ENCODE data around the gene TMPRSS3.

TMPRSS3 gene

DNA sequence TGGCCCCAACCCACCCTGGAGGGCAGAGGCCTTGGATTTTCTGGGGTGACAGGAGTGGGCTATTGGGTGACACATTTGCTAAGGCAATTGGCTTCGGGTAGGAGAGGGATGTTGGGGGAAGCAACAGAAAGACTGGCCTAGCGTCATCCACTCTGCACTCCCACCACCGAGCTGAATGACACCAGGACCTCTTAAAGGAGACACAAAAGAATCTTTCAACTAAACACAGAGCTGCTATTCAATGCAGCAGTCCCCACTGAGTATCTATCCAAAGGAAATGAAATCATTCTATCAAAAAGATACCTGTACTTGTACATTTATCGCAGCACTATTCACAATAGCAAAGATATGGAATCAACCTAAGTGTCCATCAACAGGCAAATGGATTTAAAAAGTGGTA, 51.2 kb downstream of the TMPRSS3 start:
- Histone ChIP-seq H3K36me3 (ENCODE audit: insufficient read depth, low read length) (no peaks in the 10 kb centered on the region), H3K9me3 (ENCODE audit: low read length) (no peaks in the 10 kb centered on the region), H3K4me3 (ENCODE audit: low read depth in 1 of 2, low read length in 2 of 2) (no peak overlapping the region), H3K27me3 (ENCODE audit: control insufficient read depth in 1 of 2, insufficient read depth in 2 of 2, low read length in 2 of 2) (no peaks in the 10 kb centered on the region), H3K4me1 (ENCODE audit: insufficient read depth, low read length) (no peaks in the 10 kb centered on the region), H3K27ac (ENCODE audit: low read depth, low read length) (no peak overlapping the region), H3K9ac (ENCODE audit: low read length) (no peak overlapping the region)

DNA sequence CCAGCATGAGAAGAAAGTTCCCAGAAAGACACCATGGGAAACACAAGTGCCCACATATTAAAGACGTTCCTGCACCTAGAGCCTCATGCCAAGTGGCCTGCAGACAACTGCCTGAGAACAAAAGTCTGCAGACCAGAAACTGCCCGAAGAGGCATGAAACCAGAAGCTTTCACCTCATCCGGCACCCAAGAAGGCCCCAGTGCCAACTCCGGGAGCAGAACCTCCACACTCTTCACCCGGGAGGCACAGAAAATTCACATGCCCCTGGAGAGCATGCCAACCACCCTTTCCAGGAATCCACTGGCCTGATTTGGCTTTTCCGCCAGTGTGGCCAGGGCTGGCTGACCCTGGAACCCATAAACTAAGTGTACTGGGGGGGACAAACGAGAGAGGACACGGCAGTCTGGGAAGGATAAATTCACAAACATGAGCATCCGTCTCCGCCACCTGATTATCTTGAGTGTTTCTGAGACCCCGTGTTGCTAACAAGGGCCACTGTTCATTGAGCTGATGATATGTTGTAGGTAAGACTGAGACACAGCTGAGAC, 51.8 kb downstream of the TMPRSS3 start:
- Histone ChIP-seq H3K27me3 (ENCODE audit: control insufficient read depth in 1 of 2, insufficient read depth in 2 of 2, low read length in 2 of 2) (no peaks in the 10 kb centered on the region), H3K27ac (ENCODE audit: low read depth, low read length) (no peak overlapping the region), H3K4me1 (ENCODE audit: insufficient read depth, low read length) (no peaks in the 10 kb centered on the region), H3K36me3 (ENCODE audit: insufficient read depth, low read length) (no peaks in the 10 kb centered on the region), H3K9me3 (ENCODE audit: low read length) (no peaks in the 10 kb centered on the region), H3K9ac (ENCODE audit: low read length) (no peak overlapping the region), H3K4me3 (ENCODE audit: low read depth in 1 of 2, low read length in 2 of 2) (no peak overlapping the region)

DNA sequence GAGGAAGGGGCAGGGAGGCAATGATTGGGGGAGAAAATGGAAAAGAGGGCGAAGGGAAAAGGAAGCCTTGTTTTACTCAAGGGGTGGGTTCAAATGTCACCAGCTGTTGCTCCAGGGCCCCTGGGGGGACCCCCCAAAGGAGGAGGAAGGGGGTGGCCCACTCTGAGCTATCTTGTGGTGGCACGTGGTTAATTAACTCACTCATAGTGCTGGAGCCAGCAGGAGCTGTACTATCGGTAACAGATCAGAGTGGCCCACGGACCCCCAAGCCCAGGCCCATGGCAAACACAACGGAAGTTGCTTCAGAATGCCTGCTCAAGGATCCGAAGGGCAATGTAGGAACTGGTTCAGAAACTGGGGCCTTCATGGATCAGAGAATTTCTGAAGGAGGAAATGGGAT, 52.3 kb downstream of the TMPRSS3 start:
- Histone ChIP-seq H3K9me3 (ENCODE audit: low read length) (no peaks in the 10 kb centered on the region), H3K9ac (ENCODE audit: low read length) (no peak overlapping the region), H3K27me3 (ENCODE audit: control insufficient read depth in 1 of 2, insufficient read depth in 2 of 2, low read length in 2 of 2) (no peaks in the 10 kb centered on the region), H3K4me3 (ENCODE audit: low read depth in 1 of 2, low read length in 2 of 2) (no peak overlapping the region), H3K4me1 (ENCODE audit: insufficient read depth, low read length) (no peaks in the 10 kb centered on the region), H3K27ac (ENCODE audit: low read depth, low read length) (no peak overlapping the region), H3K36me3 (ENCODE audit: insufficient read depth, low read length) (no peaks in the 10 kb centered on the region)

DNA sequence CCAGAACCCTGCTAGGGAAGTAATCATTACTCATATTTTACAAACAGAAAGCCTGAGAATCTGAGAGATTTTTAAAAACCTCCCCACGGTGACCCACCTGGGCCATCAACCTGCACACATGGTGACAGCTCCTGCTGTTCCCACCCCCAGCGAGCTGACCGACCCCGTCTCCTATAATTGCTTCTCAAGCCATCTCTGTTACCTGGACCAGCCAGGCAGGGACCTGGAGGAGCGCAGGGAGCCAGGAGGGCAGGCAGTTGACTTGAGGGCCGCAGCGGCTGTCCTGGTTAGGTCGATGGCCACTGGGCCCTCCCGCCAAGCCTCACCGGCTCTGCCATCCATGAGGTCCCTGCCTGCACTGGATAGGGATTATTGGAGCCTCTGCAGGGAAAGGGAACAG, 52.8 kb downstream of the TMPRSS3 start:
- H3K4me3 ChIP-seq (ENCODE audit: low read depth in 1 of 2, low read length in 2 of 2) = no peak overlapping the region
- H3K9ac ChIP-seq (ENCODE audit: low read length) = no peak overlapping the region
- no peak overlapping the region for H3K27ac ChIP-seq (ENCODE audit: low read depth, low read length)
- no peaks in the 10 kb centered on the region for H3K9me3 ChIP-seq (ENCODE audit: low read length)
- H3K36me3 ChIP-seq (ENCODE audit: insufficient read depth, low read length) = no peaks in the 10 kb centered on the region
- H3K27me3 ChIP-seq (ENCODE audit: control insufficient read depth in 1 of 2, insufficient read depth in 2 of 2, low read length in 2 of 2) = no peaks in the 10 kb centered on the region
- no peaks in the 10 kb centered on the region for H3K4me1 ChIP-seq (ENCODE audit: insufficient read depth, low read length)

DNA sequence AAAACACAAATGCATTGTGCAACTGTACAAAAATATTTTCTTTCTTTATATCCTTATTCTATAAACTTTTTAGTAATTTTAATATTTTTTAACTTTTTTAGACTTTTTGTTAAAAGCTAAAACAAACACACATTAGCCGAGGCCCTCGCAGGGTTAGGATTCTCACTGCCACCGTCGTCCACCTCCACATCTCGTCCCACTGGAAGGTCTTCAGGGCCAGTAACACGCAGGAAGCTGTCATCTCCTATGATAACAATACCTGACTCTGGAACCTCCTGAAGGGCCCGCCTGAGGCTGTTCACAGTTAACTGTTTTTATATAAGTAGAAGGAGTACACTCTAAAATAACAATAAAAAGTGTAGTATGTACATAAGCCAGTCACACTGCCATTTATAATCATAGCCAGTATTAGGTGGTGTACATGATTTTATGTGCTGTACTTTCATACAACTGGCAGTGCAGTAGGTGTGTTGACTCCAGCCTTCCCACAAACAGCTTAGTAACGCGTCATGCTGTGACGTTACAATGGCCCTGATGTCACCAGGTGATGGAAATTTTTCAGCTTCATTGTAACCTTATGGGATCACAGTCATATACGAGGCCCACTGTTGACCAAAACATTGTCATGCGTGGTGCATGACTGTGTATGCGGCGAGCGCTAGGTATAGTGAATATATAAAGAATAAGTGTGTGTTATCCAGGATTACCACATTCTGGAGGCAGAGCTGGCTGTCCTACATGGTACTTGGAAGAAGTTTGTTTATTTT, 53.9 kb downstream of the TMPRSS3 start:
- no peaks in the 10 kb centered on the region for H3K36me3 ChIP-seq (ENCODE audit: insufficient read depth, low read length)
- H3K9ac ChIP-seq (ENCODE audit: low read length) = no peak overlapping the region
- no peaks in the 10 kb centered on the region for H3K4me1 ChIP-seq (ENCODE audit: insufficient read depth, low read length)
- H3K27me3 ChIP-seq (ENCODE audit: control insufficient read depth in 1 of 2, insufficient read depth in 2 of 2, low read length in 2 of 2) = no peaks in the 10 kb centered on the region
- no peak overlapping the region for H3K27ac ChIP-seq (ENCODE audit: low read depth, low read length)
- H3K9me3 ChIP-seq (ENCODE audit: low read length) = no peaks in the 10 kb centered on the region
- no peak overlapping the region for H3K4me3 ChIP-seq (ENCODE audit: low read depth in 1 of 2, low read length in 2 of 2)

DNA sequence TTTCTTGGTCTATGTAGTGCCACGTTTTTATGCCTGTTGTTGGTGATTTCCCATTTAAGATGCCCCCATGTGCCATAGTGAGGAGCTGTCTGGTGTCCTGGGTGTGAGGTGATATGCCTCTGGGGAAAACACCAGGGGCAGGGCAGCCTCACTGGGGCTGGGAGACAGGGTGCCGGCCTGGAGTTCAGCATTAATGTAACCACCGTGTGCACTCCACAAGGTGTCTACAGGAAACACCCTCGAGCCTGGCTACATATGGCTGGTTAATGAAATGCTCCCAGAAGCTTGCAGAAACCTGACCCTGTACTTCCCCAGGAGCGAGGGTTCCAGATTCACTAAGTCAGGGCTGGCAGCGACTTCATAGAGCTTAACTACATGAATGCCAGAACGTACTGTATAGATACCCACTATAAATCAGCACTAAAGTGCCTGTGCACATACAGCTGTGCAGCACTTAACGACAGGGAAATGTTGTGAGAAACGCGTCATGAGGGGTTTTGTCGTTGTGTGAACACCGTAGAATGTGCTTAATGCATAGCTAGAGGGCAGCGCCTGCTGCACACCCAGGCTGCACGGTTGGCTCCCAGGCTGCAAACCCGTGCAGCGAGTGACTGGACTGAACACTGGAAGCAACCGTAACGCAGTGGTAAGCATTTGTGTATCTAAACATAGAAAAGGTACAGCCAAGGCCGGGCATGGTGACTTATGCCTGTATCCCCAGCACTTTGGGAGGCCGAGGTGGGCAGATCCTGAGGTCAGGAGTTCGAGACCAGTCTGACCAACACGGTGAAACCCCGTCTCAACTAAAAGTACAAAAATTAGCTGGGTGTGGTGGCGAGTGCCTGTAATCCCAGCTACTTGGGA, 55.4 kb downstream of the TMPRSS3 start:
- Histone ChIP-seq H3K27ac (ENCODE audit: low read depth, low read length) (no peak overlapping the region), H3K27me3 (ENCODE audit: control insufficient read depth in 1 of 2, insufficient read depth in 2 of 2, low read length in 2 of 2) (no peaks in the 10 kb centered on the region), H3K36me3 (ENCODE audit: insufficient read depth, low read length) (no peaks in the 10 kb centered on the region), H3K9me3 (ENCODE audit: low read length) (no peaks in the 10 kb centered on the region), H3K4me1 (ENCODE audit: insufficient read depth, low read length) (no peaks in the 10 kb centered on the region), H3K4me3 (ENCODE audit: low read depth in 1 of 2, low read length in 2 of 2) (no peak overlapping the region), H3K9ac (ENCODE audit: low read length) (no peak overlapping the region)

DNA sequence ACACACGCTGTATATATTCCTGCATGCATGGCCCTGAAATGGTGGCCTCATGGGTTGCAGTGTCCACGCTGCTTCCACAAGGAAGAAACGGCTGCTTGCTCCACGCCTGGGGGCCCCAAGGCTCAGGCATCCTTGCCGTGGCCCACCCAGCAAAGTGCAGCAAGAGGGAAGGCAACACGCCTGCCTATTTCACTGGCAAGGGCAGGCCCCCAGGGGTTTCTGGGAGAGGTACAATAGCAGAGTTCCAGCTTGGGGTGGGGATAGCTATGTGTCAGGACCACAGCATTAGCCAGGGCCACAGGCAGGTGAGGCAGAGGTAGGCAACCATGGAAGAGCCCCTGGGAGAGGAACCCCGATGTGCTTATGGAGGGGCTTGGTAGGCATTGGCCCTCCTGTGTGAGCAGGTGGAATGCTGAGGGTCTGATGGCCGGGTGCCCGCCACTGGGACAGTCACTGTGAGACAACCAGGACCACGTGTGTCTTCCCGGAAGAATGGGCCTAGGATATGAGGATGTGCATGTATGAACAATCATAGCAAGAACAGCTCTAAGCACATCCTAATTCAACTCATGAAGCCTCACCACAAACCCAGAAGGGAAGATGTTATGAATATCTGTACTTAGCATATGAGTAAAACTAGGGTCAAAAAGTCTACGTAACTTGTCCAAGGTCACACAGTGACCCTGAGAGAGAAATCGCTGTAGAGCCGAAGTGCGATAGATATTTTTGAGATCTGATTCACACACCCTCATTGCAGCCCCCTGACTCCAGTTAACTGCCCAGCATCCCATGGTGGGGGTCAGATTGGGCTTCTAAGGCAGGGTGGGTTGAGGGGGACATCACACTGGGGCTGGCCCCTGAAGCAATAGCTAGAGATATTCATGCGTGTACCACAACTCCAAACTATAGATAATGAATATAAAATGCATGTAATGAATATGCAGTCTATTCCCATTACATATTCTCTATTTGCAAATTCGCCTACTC, 56.8 kb downstream of the TMPRSS3 start:
- Histone ChIP-seq H3K27me3 (ENCODE audit: control insufficient read depth in 1 of 2, insufficient read depth in 2 of 2, low read length in 2 of 2) (peaks cover 4 to 8% of the 10 kb centered on the region in 2 donors), H3K9me3 (ENCODE audit: low read length) (no peaks in the 10 kb centered on the region), H3K4me1 (ENCODE audit: insufficient read depth, low read length) (no peaks in the 10 kb centered on the region), H3K36me3 (ENCODE audit: insufficient read depth, low read length) (no peaks in the 10 kb centered on the region), H3K4me3 (ENCODE audit: low read depth in 1 of 2, low read length in 2 of 2) (no peak overlapping the region), H3K27ac (ENCODE audit: low read depth, low read length) (no peak overlapping the region), H3K9ac (ENCODE audit: low read length) (no peak overlapping the region)

DNA sequence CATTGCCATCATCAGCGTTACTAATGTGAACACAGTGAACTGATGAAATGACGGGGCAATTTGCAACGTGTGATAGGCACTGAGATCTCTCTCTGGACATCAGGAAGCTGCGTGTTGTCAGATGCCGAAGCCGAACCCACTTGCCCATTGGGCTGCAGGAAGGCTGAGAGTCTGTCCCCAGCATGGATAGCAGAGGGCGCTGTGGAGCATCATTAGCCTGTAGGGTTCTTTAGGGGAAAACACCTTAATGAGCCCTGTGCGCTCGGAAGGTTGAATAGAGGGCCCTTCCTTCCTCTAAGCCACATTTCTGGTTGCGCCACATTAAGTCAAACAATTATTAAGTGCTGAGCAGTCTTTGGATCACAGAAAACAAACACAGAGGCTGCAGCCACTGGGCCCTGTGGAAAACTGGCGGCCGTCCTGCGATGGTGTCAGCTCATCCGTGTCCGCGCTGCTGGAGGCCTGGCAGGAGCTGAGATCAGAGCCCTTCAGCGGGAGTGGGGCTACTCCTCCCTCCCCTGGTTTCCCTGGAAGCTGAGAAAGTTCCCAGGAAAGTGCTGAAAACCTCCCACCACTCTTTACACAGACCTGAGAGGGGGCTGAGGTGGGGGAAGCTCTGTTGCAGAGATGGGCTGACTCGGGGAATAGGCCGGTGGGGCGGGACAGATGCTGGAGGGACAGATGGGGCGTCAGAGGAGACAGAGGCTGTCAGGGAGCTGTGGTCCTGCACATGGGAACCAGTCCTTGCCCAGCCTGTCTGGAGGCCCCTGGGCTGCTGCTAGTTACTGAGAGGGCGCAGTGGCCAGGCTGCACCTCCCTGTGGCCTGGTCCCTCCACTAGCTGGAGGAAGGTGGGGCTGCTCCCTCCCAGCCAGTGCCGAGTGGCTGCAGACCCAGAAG, 57.8 kb downstream of the TMPRSS3 start:
- no peaks in the 10 kb centered on the region for H3K9me3 ChIP-seq (ENCODE audit: low read length)
- H3K36me3 ChIP-seq (ENCODE audit: insufficient read depth, low read length) = no peaks in the 10 kb centered on the region
- H3K27me3 ChIP-seq (ENCODE audit: control insufficient read depth in 1 of 2, insufficient read depth in 2 of 2, low read length in 2 of 2) = peaks cover 5 to 8% of the 10 kb centered on the region in 2 donors
- H3K27ac ChIP-seq (ENCODE audit: low read depth, low read length) = no peak overlapping the region
- H3K4me1 ChIP-seq (ENCODE audit: insufficient read depth, low read length) = no peaks in the 10 kb centered on the region
- no peak overlapping the region for H3K9ac ChIP-seq (ENCODE audit: low read length)
- no peak overlapping the region for H3K4me3 ChIP-seq (ENCODE audit: low read depth in 1 of 2, low read length in 2 of 2)

DNA sequence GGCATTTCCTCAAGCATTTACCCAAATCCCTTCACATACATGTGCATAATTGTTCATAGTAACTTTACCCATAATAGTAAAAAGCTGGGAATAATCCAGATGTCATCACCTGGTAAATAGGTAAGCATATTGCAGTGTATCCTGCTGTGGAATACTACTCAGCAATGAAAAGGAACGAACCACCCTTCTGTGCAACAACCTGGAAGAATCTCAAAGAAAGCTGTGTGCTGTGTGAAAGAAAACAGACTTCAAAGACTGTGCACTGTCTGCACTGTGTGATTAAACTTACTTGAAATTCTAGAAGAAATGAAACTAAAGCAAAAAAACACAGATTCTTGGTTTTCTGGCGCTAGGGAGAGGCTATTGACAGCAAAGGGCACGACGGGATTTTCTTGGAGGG, 58.6 kb downstream of the TMPRSS3 start:
- H3K27me3 ChIP-seq (ENCODE audit: control insufficient read depth in 1 of 2, insufficient read depth in 2 of 2, low read length in 2 of 2) = peaks cover 5 to 8% of the 10 kb centered on the region in 2 donors
- no peaks in the 10 kb centered on the region for H3K36me3 ChIP-seq (ENCODE audit: insufficient read depth, low read length)
- H3K4me3 ChIP-seq (ENCODE audit: low read depth in 1 of 2, low read length in 2 of 2) = no peak overlapping the region
- H3K4me1 ChIP-seq (ENCODE audit: insufficient read depth, low read length) = no peaks in the 10 kb centered on the region
- H3K9ac ChIP-seq (ENCODE audit: low read length) = no peak overlapping the region
- H3K27ac ChIP-seq (ENCODE audit: low read depth, low read length) = no peak overlapping the region
- H3K9me3 ChIP-seq (ENCODE audit: low read length) = no peaks in the 10 kb centered on the region

DNA sequence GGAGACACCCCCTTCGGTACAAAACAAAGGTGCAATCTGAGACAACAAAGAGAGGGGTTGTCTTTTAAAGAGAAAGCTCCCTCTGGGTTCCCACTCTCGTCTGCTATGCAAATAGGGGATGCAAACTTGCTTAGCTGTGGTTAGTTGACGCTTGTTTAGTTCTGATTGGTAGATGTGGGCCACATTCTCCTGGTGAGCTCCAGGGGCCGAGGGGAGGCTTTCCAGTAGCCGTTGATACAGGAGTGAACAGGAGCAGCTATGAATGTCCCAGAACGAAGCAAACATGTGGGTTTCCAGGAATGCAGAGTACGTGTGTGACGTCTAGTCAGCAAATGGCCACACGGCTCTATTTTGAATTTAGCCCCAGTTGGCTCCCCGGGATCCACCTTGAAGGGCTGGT, 59.8 kb downstream of the TMPRSS3 start:
- no peak overlapping the region for H3K9ac ChIP-seq (ENCODE audit: low read length)
- H3K4me3 ChIP-seq (ENCODE audit: low read depth in 1 of 2, low read length in 2 of 2) = no peak overlapping the region
- H3K36me3 ChIP-seq (ENCODE audit: insufficient read depth, low read length) = no peaks in the 10 kb centered on the region
- H3K9me3 ChIP-seq (ENCODE audit: low read length) = no peaks in the 10 kb centered on the region
- H3K4me1 ChIP-seq (ENCODE audit: insufficient read depth, low read length) = no peaks in the 10 kb centered on the region
- no peak overlapping the region for H3K27ac ChIP-seq (ENCODE audit: low read depth, low read length)
- peaks cover 5 to 8% of the 10 kb centered on the region in 2 donors for H3K27me3 ChIP-seq (ENCODE audit: control insufficient read depth in 1 of 2, insufficient read depth in 2 of 2, low read length in 2 of 2)
